HCT116 (cell line): ENCODE measurements around the gene SCARB1. TPM values are rescaled to one million over a fixed set of nuclear protein-coding genes. Genes with fewer than 3 reads are reported as not detected.

Experiments
- ATAC-seq: fragments of 200-7000 bp; cut with Tn5 transposase; 2 replicates; pipeline ENCODE4 v1.9.1; 2020; ENCODE audit warnings: mild to moderate bottlenecking, moderate library complexity
- BruUV-seq: library from RNA; stranded (reverse); fragments of 400-500 nt; replicated peaks from 2 replicates; lab custom pipeline; 2021; lab: Mats Ljungman, UMichigan
- CTCF ChIA-PET: fragments of 300-600 bp; sonication (Branson Sonifier 250); formaldehyde crosslinking; loops from one replicate; lab custom pipeline; 2021; ENCODE audit warnings: antibody characterized with exemption; lab: Charles Lee
- POLR2A ChIA-PET: fragments of 300-600, 350-600 bp; sonication (Branson Sonifier 250); formaldehyde crosslinking; loops from one replicate; lab custom pipeline; 2021; ENCODE audit warnings: antibody characterized with exemption; lab: Charles Lee
- RAD21 ChIA-PET, 2 experiments: fragments of 300-600 bp; sonication (Branson Sonifier 250); formaldehyde crosslinking; loops; one replicate each; lab custom pipeline; 2023; ENCODE audit warnings: low total read pairs in 2 of 2; ENCODE audit not compliant: uncharacterized antibody in 2 of 2, unreplicated experiment in 2 of 2, low non-redundant PET in 1 of 2; lab: Charles Lee
- DNase-seq: peaks from one replicate; pipeline ENCODE4 v3.0.0-alpha.2; 2010; ENCODE audit warnings: low read depth, low spot score
- H2AFZ ChIP-seq: fragments of 200-600 bp; shearing (Covaris generic), sonication (generic); 2 replicates; pipeline ENCODE4 v1.6.1; 2017; ENCODE audit warnings: low read depth, mixed run types, mixed read lengths, antibody characterized with exemption, low read length; ENCODE audit not compliant: poor library complexity, severe bottlenecking
- H3K27ac ChIP-seq: 2 replicates; pipeline ENCODE4 v1.5.1; 2012; ENCODE audit warnings: low read depth, low read length
- H3K27me3 ChIP-seq: fragments of 200-600 bp; sonication (generic); 2 replicates; pipeline ENCODE4 v1.6.1; 2016; ENCODE audit warnings: mixed run types, low read length, mixed read lengths; ENCODE audit not compliant: insufficient read depth
- H3K36me3 ChIP-seq, 2 experiments: fragments of 200-500 bp in 1 of 2; fragments of 200-600 bp in 1 of 2; sonication (Bioruptor generic) in 1 of 2; sonication (generic) in 1 of 2; 2 replicates each; pipeline versions ENCODE4 v1.5.1 to v1.6.1; 2014 to 2016; ENCODE audit warnings: low read length in 2 of 2, inconsistent platforms in 1 of 2, mixed read lengths in 1 of 2, mixed run types in 1 of 2; ENCODE audit not compliant: insufficient read depth in 2 of 2, control insufficient read depth in 1 of 2
- H3K4me1 ChIP-seq, 2 experiments: fragments of 200-600 bp in 1 of 2; sonication (generic) in 1 of 2; 2 replicates each; pipeline versions ENCODE4 v1.5.1 to v1.6.1; 2012 to 2017; ENCODE audit warnings: low read length in 2 of 2, inconsistent platforms in 1 of 2, mild to moderate bottlenecking in 1 of 2, mixed read lengths in 1 of 2, mixed run types in 1 of 2, moderate library complexity in 1 of 2; ENCODE audit not compliant: insufficient read depth in 2 of 2, control insufficient read depth in 1 of 2
- H3K4me2 ChIP-seq: fragments of 200-600 bp; sonication (generic); 2 replicates; pipeline ENCODE4 v1.6.1; 2017; ENCODE audit warnings: mixed run types, low read length, mixed read lengths
- H3K4me3 ChIP-seq, 2 experiments: fragments of 200-600 bp in 1 of 2; sonication (generic) in 1 of 2; replicated peaks in 1 of 2; 2 replicates each; pipeline ENCODE4 v1.5.1; 2011 to 2016; ENCODE audit warnings: low read length in 2 of 2, control low read depth in 1 of 2, low read depth in 1 of 2, mild to moderate bottlenecking in 1 of 2, mixed read lengths in 1 of 2, mixed run types in 1 of 2
- H3K79me2 ChIP-seq: fragments of 200-600 bp; sonication (generic); 2 replicates; pipeline ENCODE4 v1.6.1; 2017; ENCODE audit warnings: mild to moderate bottlenecking, mixed run types, low read length, moderate library complexity, mixed read lengths; ENCODE audit not compliant: insufficient read depth
- H3K9ac ChIP-seq: fragments of 200-600 bp; sonication (generic); 2 replicates; pipeline ENCODE4 v1.6.1; 2016; ENCODE audit warnings: low read length, mixed read lengths
- H3K9me2 ChIP-seq: fragments of 200-600 bp; sonication (generic), shearing (Covaris generic); 2 replicates; pipeline ENCODE4 v1.6.1; 2017; ENCODE audit warnings: mixed run types, mild to moderate bottlenecking, moderate library complexity; ENCODE audit not compliant: insufficient read depth
- H3K9me3 ChIP-seq, 2 experiments: fragments of 200-500 bp in 1 of 2; fragments of 200-600 bp in 1 of 2; sonication (Bioruptor generic) in 1 of 2; sonication (generic) in 1 of 2; 2 replicates each; pipeline ENCODE4 v1.6.1; 2014 to 2017; ENCODE audit warnings: low read length in 2 of 2, mixed read lengths in 2 of 2, inconsistent platforms in 1 of 2, low read depth in 1 of 2, mild to moderate bottlenecking in 1 of 2, mixed run types in 1 of 2, moderate library complexity in 1 of 2; ENCODE audit not compliant: control insufficient read depth in 1 of 2, insufficient read depth in 1 of 2
- H4K20me1 ChIP-seq: fragments of 200-600 bp; sonication (generic), shearing (Covaris generic); 2 replicates; pipeline ENCODE4 v1.6.1; 2017; ENCODE audit warnings: mixed run types, mild to moderate bottlenecking, moderate library complexity; ENCODE audit not compliant: insufficient read depth
- CBX3 ChIP-seq: IDR thresholded peaks from 2 replicates; pipeline ENCODE4 v1.6.1; 2012; ENCODE audit warnings: low read depth
- CEBPB ChIP-seq: IDR thresholded peaks from 2 replicates; pipeline ENCODE4 v1.6.1; 2012; ENCODE audit warnings: low read depth
- ELF1 ChIP-seq: IDR thresholded peaks from 2 replicates; pipeline ENCODE4 v1.6.1; 2012; ENCODE audit warnings: low read depth, borderline replicate concordance
- EZH2 ChIP-seq: fragments of 200-600 bp; sonication (generic); IDR thresholded peaks from 2 replicates; pipeline ENCODE4 v1.6.1; 2017; ENCODE audit warnings: antibody characterized with exemption, mixed run types
- EZH2phosphoT487 ChIP-seq: fragments of 200-600 bp; IDR thresholded peaks from 2 replicates; pipeline ENCODE4 v1.6.1; 2018; ENCODE audit warnings: antibody characterized with exemption, borderline replicate concordance
- FOSL1 ChIP-seq: IDR thresholded peaks from 2 replicates; pipeline ENCODE4 v1.6.1; 2012; ENCODE audit warnings: low read depth
- JUND ChIP-seq: IDR thresholded peaks from 2 replicates; pipeline ENCODE4 v1.6.1; 2012
- MAX ChIP-seq: IDR thresholded peaks from 2 replicates; pipeline ENCODE4 v1.6.1; 2012
- POLR2AphosphoS5 ChIP-seq: IDR thresholded peaks from 2 replicates; pipeline ENCODE4 v1.6.1; 2011; ENCODE audit warnings: mild to moderate bottlenecking, low read depth, low read length, moderate library complexity
- RAD21 ChIP-seq: IDR thresholded peaks from 2 replicates; pipeline ENCODE4 v1.6.1; 2012; ENCODE audit warnings: low read depth, mild to moderate bottlenecking
- REST ChIP-seq: IDR thresholded peaks from 2 replicates; pipeline ENCODE4 v1.6.1; 2012; ENCODE audit warnings: low read depth
- SIN3A ChIP-seq: IDR thresholded peaks from 2 replicates; pipeline ENCODE4 v1.6.1; 2012; ENCODE audit warnings: low read depth
- SP1 ChIP-seq: IDR thresholded peaks from 2 replicates; pipeline ENCODE4 v1.6.1; 2012; ENCODE audit warnings: low read depth
- SRF ChIP-seq: IDR thresholded peaks from 2 replicates; pipeline ENCODE4 v1.6.1; 2012; ENCODE audit warnings: low read depth
- TCF7L2 ChIP-seq: IDR thresholded peaks from 2 replicates; pipeline ENCODE4 v1.7.0; 2011; ENCODE audit warnings: borderline replicate concordance, inconsistent platforms; ENCODE audit not compliant: insufficient read depth, insufficient read length; ENCODE audit errors: extremely low read depth
- YY1 ChIP-seq: IDR thresholded peaks from 2 replicates; pipeline ENCODE4 v1.6.1; 2011; ENCODE audit warnings: low read length, low read depth, moderate library complexity, mild to moderate bottlenecking; ENCODE audit not compliant: insufficient replicate concordance; ENCODE audit errors: extremely low read depth
- ZBTB33 ChIP-seq: IDR thresholded peaks from 2 replicates; pipeline ENCODE4 v1.6.1; 2011; ENCODE audit warnings: mild to moderate bottlenecking, low read length, moderate library complexity; ENCODE audit not compliant: insufficient replicate concordance; ENCODE audit errors: extremely low read depth
- ZNF274 ChIP-seq: fragments of 200-500 bp; sonication (Bioruptor generic); IDR thresholded peaks from 2 replicates; pipeline ENCODE4 v1.6.1; 2014; ENCODE audit warnings: mild to moderate bottlenecking, low read depth, low read length, inconsistent platforms
- intact Hi-C: fragments of 100-400 bp; cut with micrococcal nuclease; formaldehyde crosslinking; loops from 2 replicates; pipeline ENCODE4 v1.10.0; 2022
- total RNA-seq: library from RNA; stranded (reverse); gene quantifications from one replicate; pipeline ENCODE4 v1.2.1, GENCODE V29; 2021; ENCODE audit not compliant: unreplicated experiment
- TF ChIP-seq, protein P1 (sequence below), 3 experiments: fragments of 200-600 bp in 1 of 3; sonication (generic) in 1 of 3; IDR thresholded peaks in 2 of 3; conservative IDR thresholded peaks in 1 of 3; 2 replicates each; pipeline ENCODE4 v1.5.1; 2012 to 2017; ENCODE audit warnings: low read depth in 2 of 3, low read length in 2 of 3, antibody characterized with exemption in 1 of 3, borderline replicate concordance in 1 of 3, control low read depth in 1 of 3, mild to moderate bottlenecking in 1 of 3, mixed read lengths in 1 of 3, mixed run types in 1 of 3, moderate library complexity in 1 of 3; ENCODE audit not compliant: insufficient read depth in 1 of 3
- TF ChIP-seq, protein P2 (sequence below): IDR thresholded peaks from 2 replicates; pipeline ENCODE4 v1.6.1; 2012

SCARB1 gene
- total RNA-seq, 1 experiment from 2014 or later, result 95.5 TPM

GRCh38 chr12:124893792-124894516, 30.3 kb upstream of the SCARB1 start:
- Histone ChIP-seq H3K9me3 (peaks cover 0 to 3% of the 10 kb centered on the region in 2 experiments; a peak in 1 of 4 replicates), H3K27me3 (no peaks in the 10 kb centered on the region), H3K36me3 (no peaks in the 10 kb centered on the region), H3K79me2 (no peaks in the 10 kb centered on the region), H4K20me1 (no peaks in the 10 kb centered on the region), H3K27ac (no peak overlapping the region), H2AFZ (no peak overlapping the region), H3K4me1 (peaks cover 4 to 9% of the 10 kb centered on the region in 2 experiments; a peak in 2 of 4 replicates), H3K9ac (no peak overlapping the region), H3K9me2 (no peaks in the 10 kb centered on the region), H3K4me3 (no peak overlapping the region), H3K4me2 (no peak overlapping the region)
- ATAC-seq (no peak), DNase-seq (no peak)
- BruUV-seq, result no TSS peak
- CTCF ChIA-PET, result no interaction called here
- RAD21 ChIA-PET, result no interaction called here
- POLR2A ChIA-PET, result no interaction called here
- intact Hi-C loops, result no loop called here
- TF ChIP-seq, protein P1, sequence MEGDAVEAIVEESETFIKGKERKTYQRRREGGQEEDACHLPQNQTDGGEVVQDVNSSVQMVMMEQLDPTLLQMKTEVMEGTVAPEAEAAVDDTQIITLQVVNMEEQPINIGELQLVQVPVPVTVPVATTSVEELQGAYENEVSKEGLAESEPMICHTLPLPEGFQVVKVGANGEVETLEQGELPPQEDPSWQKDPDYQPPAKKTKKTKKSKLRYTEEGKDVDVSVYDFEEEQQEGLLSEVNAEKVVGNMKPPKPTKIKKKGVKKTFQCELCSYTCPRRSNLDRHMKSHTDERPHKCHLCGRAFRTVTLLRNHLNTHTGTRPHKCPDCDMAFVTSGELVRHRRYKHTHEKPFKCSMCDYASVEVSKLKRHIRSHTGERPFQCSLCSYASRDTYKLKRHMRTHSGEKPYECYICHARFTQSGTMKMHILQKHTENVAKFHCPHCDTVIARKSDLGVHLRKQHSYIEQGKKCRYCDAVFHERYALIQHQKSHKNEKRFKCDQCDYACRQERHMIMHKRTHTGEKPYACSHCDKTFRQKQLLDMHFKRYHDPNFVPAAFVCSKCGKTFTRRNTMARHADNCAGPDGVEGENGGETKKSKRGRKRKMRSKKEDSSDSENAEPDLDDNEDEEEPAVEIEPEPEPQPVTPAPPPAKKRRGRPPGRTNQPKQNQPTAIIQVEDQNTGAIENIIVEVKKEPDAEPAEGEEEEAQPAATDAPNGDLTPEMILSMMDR (IDR thresholded peaks at IDR 0.05 in 2 of 3, conservative IDR thresholded peaks at IDR 0.05 in 1 of 3; ENCODE audit: borderline replicate concordance in 1 of 3, insufficient read depth in 1 of 3, low read depth in 2 of 3, low read length in 2 of 3), result no peak
- TF ChIP-seq RAD21 (no peak), CEBPB (no peak), MAX (no peak), SP1 (no peak), ZNF274 (no peak), YY1 (no peak), SRF (no peak), POLR2AphosphoS5 (no peak), ZBTB33 (no peak), REST (no peak), SIN3A (no peak), ELF1 (no peak), EZH2phosphoT487 (no peak), JUND (no peak), TCF7L2 (no peak), FOSL1 (no peak), EZH2 (no peak), CBX3 (no peak)
- TF ChIP-seq, protein P2, sequence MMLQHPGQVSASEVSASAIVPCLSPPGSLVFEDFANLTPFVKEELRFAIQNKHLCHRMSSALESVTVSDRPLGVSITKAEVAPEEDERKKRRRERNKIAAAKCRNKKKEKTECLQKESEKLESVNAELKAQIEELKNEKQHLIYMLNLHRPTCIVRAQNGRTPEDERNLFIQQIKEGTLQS, result no peak
